GM18505 (cell line): ENCODE measurements around the gene FKRP.
"Not testable (repeated sequence)": the region's sequence is repeated elsewhere in the genome, so short reads cannot be mapped to it uniquely, and the experiment has no call there.

Source experiments
- ATAC-seq: cut with Tn5 transposase; IDR thresholded peaks from one replicate; pipeline ENCODE4 v1.9.1; 2021; ENCODE audit not compliant: unreplicated experiment
- POLR2A ChIP-seq: IDR thresholded peaks from 4 replicates; pipeline ENCODE4 v1.6.1; 2011; ENCODE audit warnings: borderline replicate concordance; ENCODE audit not compliant: insufficient read depth, insufficient read length; ENCODE audit errors: extremely low read depth

Gene FKRP

DNA sequence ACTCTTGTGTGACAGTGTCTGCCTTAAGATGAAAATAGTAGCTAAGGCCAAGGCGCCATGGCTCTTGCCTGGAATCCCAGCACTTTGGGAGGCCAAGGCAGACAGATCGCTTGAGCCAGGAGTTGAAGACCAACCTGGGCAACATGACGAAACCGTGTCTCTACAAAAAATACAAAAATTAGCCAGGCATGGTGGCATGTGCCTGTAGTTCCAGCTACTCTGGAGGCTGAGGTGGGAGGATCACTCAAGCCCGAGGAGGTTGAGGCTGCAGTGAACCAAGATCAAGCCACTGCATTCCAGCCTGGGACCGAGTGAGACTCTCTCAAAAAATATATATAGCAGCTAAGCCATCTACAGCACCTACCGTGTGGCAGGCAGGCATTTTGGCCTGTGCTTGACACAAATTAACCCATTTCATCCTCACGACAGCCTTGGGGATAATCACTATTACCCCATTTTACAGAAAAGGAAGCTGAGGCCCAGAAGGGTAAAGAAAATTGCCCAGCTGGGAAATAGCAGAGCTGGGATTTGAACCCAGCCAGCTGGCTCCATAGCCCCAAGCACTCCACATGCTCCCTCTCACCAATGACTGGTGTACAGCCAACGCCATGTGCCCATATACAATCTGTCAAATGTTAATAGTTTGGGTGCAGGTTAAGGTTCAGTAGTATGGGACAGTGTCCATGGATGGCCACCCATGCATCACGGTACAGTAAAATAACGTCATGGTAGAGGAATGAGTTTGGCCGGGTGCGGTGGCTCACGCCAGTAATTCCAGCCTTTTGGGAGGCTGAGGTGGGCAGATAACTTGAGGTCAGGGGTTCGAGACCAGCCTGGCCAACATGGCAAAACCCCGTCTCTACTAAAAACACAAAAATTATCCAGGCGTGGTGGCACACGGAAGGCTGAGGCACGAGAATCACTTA is 39.5 kb downstream of the FKRP start:
- no peak for TF ChIP-seq POLR2A
- ATAC-seq = no peak

GRCh38 chr19:46785980-46786235 is 40.1 kb downstream of the FKRP start:
- ATAC-seq = no peak
- TF ChIP-seq POLR2A = no peak

GRCh38 chr19:46786236-46787039 is 40.6 kb downstream of the FKRP start:
- peak; percentile 50 for TF ChIP-seq POLR2A
- no peak for ATAC-seq

DNA sequence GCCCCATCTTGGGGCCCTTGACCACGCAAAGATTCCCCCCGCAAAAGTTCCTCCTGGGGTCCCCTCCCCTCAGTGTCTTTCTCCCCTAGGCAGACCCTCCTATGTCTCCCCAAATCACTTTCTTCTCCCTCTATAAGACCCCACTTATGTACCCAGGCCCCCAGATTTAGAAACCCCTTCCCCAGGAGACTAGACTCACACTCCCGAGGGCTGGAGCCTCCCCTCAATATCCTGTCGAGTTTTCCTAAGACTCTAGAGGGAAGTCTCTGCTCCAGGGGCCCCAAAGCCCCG is 41.1 kb downstream of the FKRP start:
- TF ChIP-seq POLR2A = no peak
- no peak for ATAC-seq

DNA sequence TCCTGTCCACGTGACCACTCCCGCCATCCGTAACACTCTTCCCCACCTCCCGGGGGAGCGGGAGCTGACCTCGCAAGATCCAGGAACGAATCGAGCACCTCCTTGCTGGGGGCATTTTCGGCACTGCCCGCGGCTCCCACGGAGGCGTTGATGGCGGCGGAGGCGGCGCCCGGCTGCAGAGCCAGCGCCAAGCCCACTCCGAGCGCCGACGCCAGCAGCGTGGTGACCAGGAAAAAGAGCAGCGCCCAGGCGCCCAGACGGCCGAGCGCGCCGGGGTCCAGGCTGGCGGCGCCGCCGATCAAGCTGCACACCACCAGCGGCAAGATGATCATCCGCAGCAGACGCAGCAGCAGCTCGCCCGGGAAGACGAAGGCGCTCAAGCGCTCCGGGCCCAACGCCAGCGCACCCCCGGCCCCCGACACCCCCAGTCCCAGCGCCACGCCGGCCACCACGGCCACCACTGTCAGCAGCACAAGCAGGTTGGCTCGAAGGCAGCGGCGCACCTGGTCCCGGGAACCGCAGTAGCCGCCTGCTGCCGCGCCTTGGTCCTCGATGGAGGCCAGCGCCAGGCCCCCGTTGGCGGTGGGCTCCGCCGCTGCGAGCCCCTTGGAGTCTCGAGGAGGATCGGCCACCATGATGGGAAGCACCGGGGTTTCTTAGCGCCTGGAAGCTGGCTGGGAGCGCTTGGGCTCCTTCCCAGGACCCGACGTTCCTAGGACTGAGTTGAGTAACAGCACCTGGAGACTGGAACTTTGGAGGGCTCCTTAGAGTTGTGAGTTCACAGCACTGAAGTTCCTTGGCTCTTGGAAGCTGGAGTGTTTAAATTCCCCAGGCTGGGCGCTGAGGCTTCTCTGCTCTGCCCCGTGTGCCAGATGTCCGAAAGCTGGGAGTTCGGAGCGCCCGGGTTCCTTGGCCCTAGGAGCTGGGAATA is 41.7 kb downstream of the FKRP start:
- TF ChIP-seq POLR2A = no peak
- ATAC-seq = no peak

DNA sequence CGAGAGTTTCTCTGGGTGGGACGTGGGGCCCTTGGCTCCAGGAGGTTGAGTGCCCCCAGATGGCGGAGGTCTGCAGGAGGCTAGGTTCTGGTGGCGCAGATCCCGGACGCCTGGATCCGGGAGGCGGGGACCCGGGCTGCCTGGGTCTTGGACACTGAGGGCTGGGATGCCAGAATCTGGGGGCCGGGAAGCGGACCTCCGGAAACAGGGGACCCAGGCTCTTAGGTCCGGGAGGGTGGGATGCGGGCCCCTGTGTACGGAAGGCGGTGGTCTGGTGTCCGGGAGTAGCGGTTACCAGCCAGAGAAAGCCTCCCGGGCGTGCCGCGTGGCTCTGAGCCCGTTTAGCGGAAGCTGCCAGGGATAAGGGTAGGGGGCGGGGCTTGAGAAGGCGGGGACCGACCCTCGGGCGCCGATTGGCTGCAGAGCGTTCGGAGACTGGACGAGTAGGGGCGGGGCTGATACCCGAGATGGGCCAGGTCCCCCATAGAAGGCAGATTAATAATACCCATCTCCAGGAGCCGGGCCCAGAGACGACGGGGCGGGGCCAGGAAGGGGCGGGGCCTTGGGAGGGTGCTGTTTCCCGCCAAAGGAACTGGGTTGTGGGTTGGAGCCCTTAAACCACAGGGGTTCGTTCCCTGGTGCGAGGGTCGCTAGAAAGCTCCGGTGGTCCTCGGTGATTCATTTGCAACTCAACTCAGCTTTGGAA is 42.6 kb downstream of the FKRP start, which contains the start of gene SLC1A5:
Gene SLC1A5 (minus strand): TSS at position 333 of the 706 bp plus-strand sequence. CDS start 629 bp downstream, outside the sequence.
- TF ChIP-seq POLR2A = peak; percentile 100
- ATAC-seq = peak; percentile 57

GRCh38 chr19:46788968-46789338 is 43.1 kb downstream of the FKRP start:
- TF ChIP-seq POLR2A = no peak
- ATAC-seq = no peak

DNA sequence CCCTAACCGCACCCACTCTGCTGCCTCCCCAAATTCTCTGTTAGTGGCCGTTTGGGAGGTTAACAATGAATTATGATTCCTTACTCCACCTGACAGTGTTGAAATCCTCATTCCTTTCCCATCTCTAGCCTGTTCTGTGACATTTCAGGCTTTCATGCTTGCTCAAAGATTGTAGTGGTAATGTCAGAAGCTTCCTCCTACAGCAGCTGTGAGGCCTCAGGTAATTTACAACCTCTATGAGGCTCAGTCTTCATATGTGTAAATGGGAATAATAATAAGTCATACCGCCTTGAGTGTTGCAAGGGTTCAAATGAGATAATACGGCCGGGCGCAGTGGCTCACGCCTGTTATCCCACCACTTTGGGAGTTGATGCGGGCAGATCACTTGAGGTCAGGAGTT is 43.5 kb downstream of the FKRP start:
- no peak for ATAC-seq
- TF ChIP-seq POLR2A = no peak

DNA sequence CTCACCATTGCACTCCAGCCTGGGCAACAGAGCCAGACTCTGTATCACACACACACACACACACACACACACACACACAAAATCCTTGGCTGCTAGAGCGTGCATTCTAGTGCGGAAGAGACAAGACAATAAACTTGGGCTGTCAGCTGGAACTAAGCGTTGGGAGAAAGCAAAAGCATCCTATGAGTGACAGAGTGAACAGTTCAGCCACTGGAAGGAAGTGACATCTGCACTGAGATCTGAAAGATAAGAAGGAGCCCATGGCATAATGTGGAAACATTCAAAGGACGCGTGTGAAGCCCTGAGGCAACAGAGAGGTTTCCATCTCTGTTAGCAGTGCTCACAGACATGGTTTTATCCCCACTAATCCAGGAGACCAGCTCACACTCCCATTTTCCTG is 46.1 kb downstream of the FKRP start:
- no peak for TF ChIP-seq POLR2A
- ATAC-seq = no peak

- no peak for TF ChIP-seq POLR2A
- ATAC-seq = no peak
Observed at GRCh38 chr19:46797881-46798280, 52.0 kb downstream of the FKRP start.

- ATAC-seq = no peak
- TF ChIP-seq POLR2A = no peak
Observed at GRCh38 chr19:46798713-46799112, 52.9 kb downstream of the FKRP start.

DNA sequence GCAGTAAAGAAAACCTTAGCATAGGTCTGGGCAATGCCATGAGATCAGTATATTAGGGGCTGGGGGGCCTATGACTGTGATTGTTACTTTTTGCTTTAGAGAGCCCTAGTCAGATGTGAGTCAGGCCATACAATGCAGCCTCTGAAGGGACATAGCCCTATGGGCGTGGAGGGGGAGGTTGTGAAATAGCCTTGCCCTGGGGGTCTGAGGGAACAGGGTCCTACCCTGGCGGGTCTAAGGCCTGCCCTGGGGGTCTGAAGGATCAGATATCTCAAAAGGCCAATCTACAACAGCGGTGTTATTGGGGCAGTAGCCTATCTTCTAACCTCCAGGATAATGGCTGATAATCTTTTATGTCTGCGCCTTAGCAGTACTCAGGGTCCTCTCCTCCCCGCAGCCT is 56.3 kb downstream of the FKRP start:
- ATAC-seq = no peak
- no peak for TF ChIP-seq POLR2A

- ATAC-seq = no peak
- TF ChIP-seq POLR2A = no peak
Observed at GRCh38 chr19:46803555-46803954, 57.7 kb downstream of the FKRP start.

- not testable (repeated sequence) for ATAC-seq
Observed at GRCh38 chr19:46804432-46804831, 58.6 kb downstream of the FKRP start.
